OCI-LY1 (cell line): ENCODE measurements around the gene COL11A2.

Experiments used
- EZH2 ChIP-seq: fragments of 200-600 bp; sonication (generic), shearing (Covaris generic); IDR thresholded peaks from 2 replicates; pipeline ENCODE4 v1.8.0; 2017; ENCODE audit warnings: borderline replicate concordance, mixed run types, mild to moderate bottlenecking, antibody characterized with exemption, low read length, moderate library complexity, mixed read lengths
- TF ChIP-seq, protein P1 (sequence below): fragments of 200-600 bp; sonication (generic), shearing (Covaris generic); IDR thresholded peaks from 2 replicates; pipeline ENCODE4 v1.5.1; 2017; ENCODE audit warnings: mild to moderate bottlenecking, antibody characterized with exemption, low read length, moderate library complexity, mixed read lengths

DNA sequence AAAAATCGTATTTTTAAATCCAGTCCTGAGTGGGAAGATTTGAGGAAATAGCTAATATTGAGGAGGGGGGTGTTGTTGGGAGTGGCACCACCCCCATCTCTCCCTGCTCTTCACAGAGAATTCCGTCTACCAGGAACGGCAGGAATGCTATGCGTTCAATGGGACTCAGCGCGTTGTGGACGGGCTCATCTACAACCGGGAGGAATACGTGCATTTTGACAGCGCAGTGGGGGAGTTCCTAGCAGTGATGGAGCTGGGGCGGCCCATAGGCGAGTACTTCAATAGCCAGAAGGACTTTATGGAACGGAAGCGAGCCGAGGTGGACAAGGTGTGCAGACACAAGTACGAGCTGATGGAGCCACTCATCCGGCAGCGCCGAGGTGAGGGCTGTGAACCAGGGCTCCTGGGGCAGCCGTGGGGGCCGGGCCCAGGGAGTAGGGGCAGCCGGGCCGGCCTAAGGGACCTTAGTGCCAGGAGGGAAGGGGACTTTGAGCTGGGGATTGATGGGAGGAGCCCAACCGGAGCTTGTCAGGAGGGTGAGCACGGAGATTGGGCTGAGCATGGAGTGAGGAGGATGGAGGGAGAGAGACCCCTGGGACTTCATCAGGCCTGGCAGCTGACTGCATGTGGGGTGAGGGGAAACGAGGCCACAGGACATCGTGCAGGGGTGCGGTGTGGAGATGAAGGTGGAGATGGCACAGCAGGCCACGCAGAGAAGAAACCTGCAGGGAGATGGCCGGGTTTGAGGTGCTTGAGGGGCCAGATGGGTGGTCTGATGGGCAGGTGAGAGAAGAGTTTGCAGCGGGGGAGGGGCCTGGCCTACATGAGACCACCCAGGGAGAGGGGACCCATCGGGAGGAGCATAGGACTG, 75.2 kb downstream of the COL11A2 start:
- TF ChIP-seq, protein P1, sequence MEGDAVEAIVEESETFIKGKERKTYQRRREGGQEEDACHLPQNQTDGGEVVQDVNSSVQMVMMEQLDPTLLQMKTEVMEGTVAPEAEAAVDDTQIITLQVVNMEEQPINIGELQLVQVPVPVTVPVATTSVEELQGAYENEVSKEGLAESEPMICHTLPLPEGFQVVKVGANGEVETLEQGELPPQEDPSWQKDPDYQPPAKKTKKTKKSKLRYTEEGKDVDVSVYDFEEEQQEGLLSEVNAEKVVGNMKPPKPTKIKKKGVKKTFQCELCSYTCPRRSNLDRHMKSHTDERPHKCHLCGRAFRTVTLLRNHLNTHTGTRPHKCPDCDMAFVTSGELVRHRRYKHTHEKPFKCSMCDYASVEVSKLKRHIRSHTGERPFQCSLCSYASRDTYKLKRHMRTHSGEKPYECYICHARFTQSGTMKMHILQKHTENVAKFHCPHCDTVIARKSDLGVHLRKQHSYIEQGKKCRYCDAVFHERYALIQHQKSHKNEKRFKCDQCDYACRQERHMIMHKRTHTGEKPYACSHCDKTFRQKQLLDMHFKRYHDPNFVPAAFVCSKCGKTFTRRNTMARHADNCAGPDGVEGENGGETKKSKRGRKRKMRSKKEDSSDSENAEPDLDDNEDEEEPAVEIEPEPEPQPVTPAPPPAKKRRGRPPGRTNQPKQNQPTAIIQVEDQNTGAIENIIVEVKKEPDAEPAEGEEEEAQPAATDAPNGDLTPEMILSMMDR: no peak
- no peak for TF ChIP-seq EZH2
